Muscle of leg (tissue), 11 donors: Measurements from ENCODE around the gene ZNF500. TPM values are rescaled to one million over a fixed set of nuclear protein-coding genes. Genes with fewer than 3 reads are reported as not detected.
A peak's percentile ranks its signal among the peaks of the same experiment; 100 is the strongest.
"Not testable (repeated sequence)": the region's sequence is repeated elsewhere in the genome, so short reads cannot be mapped to it uniquely, and the experiment has no call there.

ENCODE experiments used
- DNase-seq: peaks from one replicate; pipeline ENCODE4 v3.0.0; 2013
- H3K27ac ChIP-seq: one replicate; pipeline ENCODE4 v1.5.1; 2013; ENCODE audit warnings: mild to moderate bottlenecking, low read length, control low read depth
- H3K27me3 ChIP-seq: one replicate; pipeline ENCODE4 v1.6.1; 2013; ENCODE audit warnings: low read length; ENCODE audit not compliant: control insufficient read depth, insufficient read depth
- H3K36me3 ChIP-seq: one replicate; pipeline ENCODE4 v1.6.1; 2013; ENCODE audit warnings: low read length; ENCODE audit not compliant: control insufficient read depth, insufficient read depth
- H3K4me1 ChIP-seq: one replicate; pipeline ENCODE4 v1.6.1; 2013; ENCODE audit warnings: low read length; ENCODE audit not compliant: control insufficient read depth, insufficient read depth
- H3K4me3 ChIP-seq: one replicate; pipeline ENCODE4 v1.5.1; 2013; ENCODE audit warnings: low read length, control low read depth
- H3K9me3 ChIP-seq: replicated peaks from 2 replicates; pipeline ENCODE4 v1.6.1; 2013; ENCODE audit warnings: low read depth, low read length; ENCODE audit not compliant: control insufficient read depth
- WGBS: methylation state at CpG from one replicate; pipeline ENCODE4 v1.1.5; 2013; ENCODE audit warnings: missing lambda C conversion rate; ENCODE audit not compliant: insufficient coverage; 5-methylcytosine and 5-hydroxymethylcytosine counted together
- polyA plus RNA-seq, 8 donors: library from polyadenylated mRNA; unstranded; fragments of 120-200 nt; gene quantifications; one replicate each; pipeline versions ENCODE4 v1.2.1 to v1.2.3, GENCODE V29; 2013; ENCODE audit warnings: inconsistent platforms in 1 of 8, low replicate concordance in 1 of 8; ENCODE audit not compliant: insufficient read length in 8 of 8, insufficient read depth in 1 of 8
- total RNA-seq: library from RNA; stranded (reverse); fragments of 120-200 nt; gene quantifications from one replicate; pipeline ENCODE4 v1.2.4, GENCODE V29; 2013

The ZNF500 gene
- total and polyA plus RNA-seq, 9 donors = 9.0 to 12.9 (median 10.1) TPM

- DNase-seq = no peak
Observed at GRCh38 chr16:4747906-4748681, 18.9 kb downstream of the ZNF500 start.

GRCh38 chr16:4746991-4747574, 19.9 kb downstream of the ZNF500 start:
- peak; percentile 35 for DNase-seq
- H3K27me3 ChIP-seq = no peaks in the 10 kb centered on the region
- peaks cover 16% of the 10 kb centered on the region for H3K4me1 ChIP-seq
- no peaks in the 10 kb centered on the region for H3K9me3 ChIP-seq
- peaks cover 30% of the 10 kb centered on the region for H3K36me3 ChIP-seq
- H3K4me3 ChIP-seq = no peak overlapping the region
- 45% methylated on average over 14 of the region's 15 CpGs for WGBS
- H3K27ac ChIP-seq = no peak overlapping the region

More at GRCh38 chr16:4747906-4748681, 18.9 kb downstream of the ZNF500 start:
- H3K27me3 ChIP-seq = no peaks in the 10 kb centered on the region
- WGBS = 69% methylated on average over 6 of the region's 14 CpGs
- H3K9me3 ChIP-seq = no peaks in the 10 kb centered on the region
- H3K4me3 ChIP-seq = no peak overlapping the region
- H3K27ac ChIP-seq = no peak overlapping the region
- H3K36me3 ChIP-seq = peaks cover 40% of the 10 kb centered on the region
- H3K4me1 ChIP-seq = peaks cover 12% of the 10 kb centered on the region

- H3K27ac ChIP-seq = no peak overlapping the region
- H3K4me1 ChIP-seq = peaks cover 16% of the 10 kb centered on the region
- WGBS = 62% methylated on average over 6 of the region's 8 CpGs
- H3K4me3 ChIP-seq = no peak overlapping the region
- DNase-seq = no peak
- no peaks in the 10 kb centered on the region for H3K27me3 ChIP-seq
- no peaks in the 10 kb centered on the region for H3K9me3 ChIP-seq
- H3K36me3 ChIP-seq = peaks cover 21% of the 10 kb centered on the region
Observed at GRCh38 chr16:4746215-4746614, 20.7 kb downstream of the ZNF500 start.

- 62% methylated on average over 2 of the region's 3 CpGs for WGBS
- H3K36me3 ChIP-seq = peaks cover 16% of the 10 kb centered on the region
Observed at GRCh38 chr16:4745274-4745569, 21.7 kb downstream of the ZNF500 start.

GRCh38 chr16:4744555-4745273, 22.2 kb downstream of the ZNF500 start:
- WGBS = 69% methylated on average over 10 of the region's 13 CpGs
- H3K9me3 ChIP-seq = no peaks in the 10 kb centered on the region
- peaks cover 11% of the 10 kb centered on the region for H3K36me3 ChIP-seq
- no peak overlapping the region for H3K27ac ChIP-seq
- H3K27me3 ChIP-seq = no peaks in the 10 kb centered on the region
- peaks cover 16% of the 10 kb centered on the region for H3K4me1 ChIP-seq
- no peak overlapping the region for H3K4me3 ChIP-seq
- no peak for DNase-seq

More at GRCh38 chr16:4745274-4745569, 21.7 kb downstream of the ZNF500 start:
- H3K4me1 ChIP-seq = peaks cover 16% of the 10 kb centered on the region
- H3K27me3 ChIP-seq = no peaks in the 10 kb centered on the region
- no peak for DNase-seq
- no peak overlapping the region for H3K4me3 ChIP-seq
- no peak overlapping the region for H3K27ac ChIP-seq
- H3K9me3 ChIP-seq = no peaks in the 10 kb centered on the region

- peaks cover under 1% of the 10 kb centered on the region for H3K36me3 ChIP-seq
- DNase-seq = no peak
- H3K9me3 ChIP-seq = no peaks in the 10 kb centered on the region
- WGBS = 31% methylated on average over 13 of the region's 14 CpGs
- peaks cover 16% of the 10 kb centered on the region for H3K4me1 ChIP-seq
- no peak overlapping the region for H3K4me3 ChIP-seq
- H3K27ac ChIP-seq = no peak overlapping the region
- no peaks in the 10 kb centered on the region for H3K27me3 ChIP-seq
Observed at GRCh38 chr16:4743226-4743878, 23.6 kb downstream of the ZNF500 start.

- not testable (repeated sequence) for H3K27me3 ChIP-seq, H3K9me3 ChIP-seq, H3K4me3 ChIP-seq, DNase-seq, H3K27ac ChIP-seq, H3K36me3 ChIP-seq
- peaks cover 16% of the 10 kb centered on the region for H3K4me1 ChIP-seq
- WGBS = 84% methylated on average over 3 of the region's 5 CpGs
Observed at GRCh38 chr16:4738370-4738769, 28.6 kb downstream of the ZNF500 start.

- H3K27ac ChIP-seq = no peak overlapping the region
- H3K4me3 ChIP-seq = no peak overlapping the region
- no peaks in the 10 kb centered on the region for H3K36me3 ChIP-seq
- no peaks in the 10 kb centered on the region for H3K27me3 ChIP-seq
- H3K9me3 ChIP-seq = no peaks in the 10 kb centered on the region
- H3K4me1 ChIP-seq = peaks cover 12% of the 10 kb centered on the region
- DNase-seq = no peak
- 86% methylated on average over 7 of the region's 15 CpGs for WGBS
Observed at GRCh38 chr16:4737545-4737944, 29.4 kb downstream of the ZNF500 start.

- no peaks in the 10 kb centered on the region for H3K9me3 ChIP-seq
- 84% methylated on average over 4 of the region's 4 CpGs for WGBS
- H3K36me3 ChIP-seq = no peaks in the 10 kb centered on the region
- no peak for DNase-seq
- H3K27me3 ChIP-seq = no peaks in the 10 kb centered on the region
- H3K4me1 ChIP-seq = peaks cover 12% of the 10 kb centered on the region
- H3K4me3 ChIP-seq = no peak overlapping the region
- H3K27ac ChIP-seq = no peak overlapping the region
Observed at GRCh38 chr16:4736546-4736945, 30.4 kb downstream of the ZNF500 start.
